Hematopoietic multipotent progenitor cell treated with erythropoietin and hydrocortisone succinate and interleukin-3 and kit ligand, for 8 days (in vitro differentiated cells): ENCODE results near the gene SIN3B.
"Not testable (repeated sequence)": the region's sequence is repeated elsewhere in the genome, so short reads cannot be mapped to it uniquely, and the experiment has no call there.

Experiments used
- DNase-seq: peaks from one replicate; pipeline ENCODE4 v3.0.0-alpha.2; 2015

SIN3B gene

GRCh38 chr19:16868423-16869130, 39.4 kb downstream of the SIN3B start:
- no peak for DNase-seq

- no peak for DNase-seq
These were observed 40.3 kb downstream of the SIN3B start for GRCh38 chr19:16869331-16869972.

GRCh38 chr19:16871871-16872270, 42.7 kb downstream of the SIN3B start:
- no peak for DNase-seq

GRCh38 chr19:16872728-16873127, 43.5 kb downstream of the SIN3B start:
- no peak for DNase-seq

- no peak for DNase-seq
These were observed 44.4 kb downstream of the SIN3B start for GRCh38 chr19:16873594-16873993.

- no peak for DNase-seq
These were observed 45.2 kb downstream of the SIN3B start for GRCh38 chr19:16874250-16874977.

- DNase-seq = not testable (repeated sequence)
These were observed 45.7 kb downstream of the SIN3B start for GRCh38 chr19:16874978-16875299.

GRCh38 chr19:16875584-16876555, 46.7 kb downstream of the SIN3B start:
- DNase-seq = no peak

GRCh38 chr19:16876904-16877361, 47.7 kb downstream of the SIN3B start:
- DNase-seq = no peak

- no peak for DNase-seq
These were observed 48.4 kb downstream of the SIN3B start for GRCh38 chr19:16877581-16877980.

- no peak for DNase-seq
These were observed 49.2 kb downstream of the SIN3B start for GRCh38 chr19:16878181-16878965.

- no peak for DNase-seq
These were observed 51.8 kb downstream of the SIN3B start for GRCh38 chr19:16880884-16881554.

- DNase-seq = no peak
These were observed 52.9 kb downstream of the SIN3B start for GRCh38 chr19:16882146-16882545.

GRCh38 chr19:16883522-16883921, 54.3 kb downstream of the SIN3B start:
- DNase-seq = no peak

- DNase-seq = no peak
These were observed 56.0 kb downstream of the SIN3B start for GRCh38 chr19:16885166-16885565.

- DNase-seq = no peak
These were observed 57.2 kb downstream of the SIN3B start for GRCh38 chr19:16886305-16886880.

GRCh38 chr19:16887353-16888265, 58.4 kb downstream of the SIN3B start:
- peak; percentile 74 for DNase-seq

- DNase-seq = peak; percentile 87
These were observed 59.6 kb downstream of the SIN3B start, which contains the start of gene F2RL3 for GRCh38 chr19:16888629-16889365. TSS of gene F2RL3 (plus strand) at chr19:16888999. CDS start at chr19:16889190, 191 bp downstream.

- DNase-seq = peak; percentile 75
These were observed 60.2 kb downstream of the SIN3B start for GRCh38 chr19:16889366-16889882.
